Mucosa of rectum (tissue), 2 donors: Measurements from ENCODE around the gene PLA2G12A.
A peak's percentile ranks its signal among the peaks of the same experiment; 100 is the strongest.

Source experiments
- H3K27ac ChIP-seq, 2 donors: one replicate each; pipeline ENCODE4 v1.7.0; 2013; ENCODE audit warnings: inconsistent platforms in 2 of 2, low read depth in 2 of 2, low read length in 2 of 2
- H3K27me3 ChIP-seq, 2 donors: one replicate each; pipeline ENCODE4 v1.7.0; 2013; ENCODE audit warnings: low read length in 2 of 2; ENCODE audit not compliant: control insufficient read depth in 2 of 2, insufficient read depth in 2 of 2
- H3K36me3 ChIP-seq, 2 donors: one replicate each; pipeline ENCODE4 v1.7.0; 2013; ENCODE audit warnings: low read length in 2 of 2; ENCODE audit not compliant: control insufficient read depth in 2 of 2, insufficient read depth in 2 of 2
- H3K4me1 ChIP-seq, 2 donors: one replicate each; pipeline ENCODE4 v1.7.0; 2013; ENCODE audit warnings: low read length in 2 of 2, mild to moderate bottlenecking in 1 of 2; ENCODE audit not compliant: control insufficient read depth in 2 of 2, insufficient read depth in 2 of 2
- H3K4me3 ChIP-seq, 2 donors: one replicate each; pipeline ENCODE4 v1.7.0; 2013; ENCODE audit warnings: low read length in 2 of 2
- H3K9ac ChIP-seq, 2 donors: one replicate each; pipeline ENCODE4 v1.7.0; 2013; ENCODE audit warnings: low read length in 2 of 2, low read depth in 1 of 2, mild to moderate bottlenecking in 1 of 2
- H3K9me3 ChIP-seq, 2 donors: one replicate each; pipeline ENCODE4 v1.7.0; 2013; ENCODE audit warnings: low read length in 2 of 2; ENCODE audit not compliant: control insufficient read depth in 2 of 2
- donor health status: healthy.
- donor health status: Normal muscosa, but diverticular disease.

PLA2G12A gene

GRCh38 chr4:109703664-109704361 is 26.1 kb downstream of the PLA2G12A start:
- H3K27ac ChIP-seq = peak overlapping the region; percentile 94 to 96
- peaks cover 22 to 42% of the 10 kb centered on the region in 2 donors for H3K4me1 ChIP-seq
- peak overlapping the region; percentile 84 to 97 for H3K4me3 ChIP-seq
- no peaks in the 10 kb centered on the region for H3K9me3 ChIP-seq
- peaks cover 4 to 5% of the 10 kb centered on the region in 2 donors for H3K36me3 ChIP-seq
- H3K27me3 ChIP-seq = no peaks in the 10 kb centered on the region
- H3K9ac ChIP-seq = peak overlapping the region; percentile 86 to 93

GRCh38 chr4:109702950-109703663 is 26.8 kb downstream of the PLA2G12A start, which contains the start of gene CASP6:
TSS of gene CASP6 (minus strand) at chr4:109703445. CDS start at chr4:109703395, 50 bp downstream.
- H3K9me3 ChIP-seq = no peaks in the 10 kb centered on the region
- peak within 1 kb of the TSS; percentile 86 to 93 for H3K9ac ChIP-seq
- H3K4me1 ChIP-seq = peaks cover 26 to 44% of the 10 kb centered on the region in 2 donors
- H3K36me3 ChIP-seq = peaks cover under 1 to 1% of the 10 kb centered on the region in 2 donors
- H3K27ac ChIP-seq = peak within 1 kb of the TSS; percentile 94 to 96
- H3K27me3 ChIP-seq = no peaks in the 10 kb centered on the region
- peak within 1 kb of the TSS; percentile 84 to 97 for H3K4me3 ChIP-seq

GRCh38 chr4:109701566-109702410 is 28.1 kb downstream of the PLA2G12A start:
- Histone ChIP-seq H3K36me3 (peaks cover 5 to 8% of the 10 kb centered on the region in 2 donors), H3K4me1 (peaks cover 26 to 47% of the 10 kb centered on the region in 2 donors), H3K27me3 (no peaks in the 10 kb centered on the region), H3K27ac (peak overlapping the region; percentile 94 to 96), H3K9ac (peak overlapping the region; percentile 47 to 93), H3K4me3 (peak overlapping the region; percentile 84 to 97), H3K9me3 (no peaks in the 10 kb centered on the region)

GRCh38 chr4:109699553-109700225 is 30.2 kb downstream of the PLA2G12A start:
- Histone ChIP-seq H3K27me3 (no peaks in the 10 kb centered on the region), H3K4me3 (peak overlapping the region in 1 of 2 donors; percentile 42), H3K36me3 (peaks cover 11 to 16% of the 10 kb centered on the region in 2 donors), H3K27ac (peak overlapping the region; percentile 59 to 69), H3K4me1 (peaks cover 26 to 45% of the 10 kb centered on the region in 2 donors), H3K9me3 (no peaks in the 10 kb centered on the region), H3K9ac (peak overlapping the region in 1 of 2 donors; percentile 26)

GRCh38 chr4:109698656-109699055 is 31.2 kb downstream of the PLA2G12A start:
- Histone ChIP-seq H3K4me1 (peaks cover 26 to 35% of the 10 kb centered on the region in 2 donors), H3K36me3 (peaks cover 20 to 23% of the 10 kb centered on the region in 2 donors), H3K9me3 (no peaks in the 10 kb centered on the region), H3K9ac (no peak overlapping the region), H3K27me3 (no peaks in the 10 kb centered on the region), H3K27ac (no peak overlapping the region), H3K4me3 (no peak overlapping the region)

- no peak overlapping the region for H3K4me3 ChIP-seq
- no peak overlapping the region for H3K27ac ChIP-seq
- peaks cover 42 to 52% of the 10 kb centered on the region in 2 donors for H3K36me3 ChIP-seq
- no peaks in the 10 kb centered on the region for H3K4me1 ChIP-seq
- no peaks in the 10 kb centered on the region for H3K9me3 ChIP-seq
- H3K27me3 ChIP-seq = no peaks in the 10 kb centered on the region
- H3K9ac ChIP-seq = no peak overlapping the region
Measured at GRCh38 chr4:109691411-109691920, 38.4 kb downstream of the PLA2G12A start.

- H3K4me1 ChIP-seq = no peaks in the 10 kb centered on the region
- H3K36me3 ChIP-seq = peaks cover 40 to 46% of the 10 kb centered on the region in 2 donors
- no peak overlapping the region for H3K9ac ChIP-seq
- H3K4me3 ChIP-seq = no peak overlapping the region
- no peaks in the 10 kb centered on the region for H3K9me3 ChIP-seq
- no peak overlapping the region for H3K27ac ChIP-seq
- H3K27me3 ChIP-seq = no peaks in the 10 kb centered on the region
Measured at GRCh38 chr4:109690690-109691410, 39.0 kb downstream of the PLA2G12A start.

GRCh38 chr4:109684727-109685126 is 45.1 kb downstream of the PLA2G12A start:
- Histone ChIP-seq H3K4me1 (no peaks in the 10 kb centered on the region), H3K36me3 (peaks cover 8 to 12% of the 10 kb centered on the region in 2 donors), H3K4me3 (no peak overlapping the region), H3K9ac (no peak overlapping the region), H3K9me3 (no peaks in the 10 kb centered on the region), H3K27me3 (no peaks in the 10 kb centered on the region), H3K27ac (no peak overlapping the region)
